Measurements from ENCODE around the gene LRRC8B.
A peak's percentile ranks its signal among the peaks of the same experiment; 100 is the strongest.

LRRC8B gene

DNA sequence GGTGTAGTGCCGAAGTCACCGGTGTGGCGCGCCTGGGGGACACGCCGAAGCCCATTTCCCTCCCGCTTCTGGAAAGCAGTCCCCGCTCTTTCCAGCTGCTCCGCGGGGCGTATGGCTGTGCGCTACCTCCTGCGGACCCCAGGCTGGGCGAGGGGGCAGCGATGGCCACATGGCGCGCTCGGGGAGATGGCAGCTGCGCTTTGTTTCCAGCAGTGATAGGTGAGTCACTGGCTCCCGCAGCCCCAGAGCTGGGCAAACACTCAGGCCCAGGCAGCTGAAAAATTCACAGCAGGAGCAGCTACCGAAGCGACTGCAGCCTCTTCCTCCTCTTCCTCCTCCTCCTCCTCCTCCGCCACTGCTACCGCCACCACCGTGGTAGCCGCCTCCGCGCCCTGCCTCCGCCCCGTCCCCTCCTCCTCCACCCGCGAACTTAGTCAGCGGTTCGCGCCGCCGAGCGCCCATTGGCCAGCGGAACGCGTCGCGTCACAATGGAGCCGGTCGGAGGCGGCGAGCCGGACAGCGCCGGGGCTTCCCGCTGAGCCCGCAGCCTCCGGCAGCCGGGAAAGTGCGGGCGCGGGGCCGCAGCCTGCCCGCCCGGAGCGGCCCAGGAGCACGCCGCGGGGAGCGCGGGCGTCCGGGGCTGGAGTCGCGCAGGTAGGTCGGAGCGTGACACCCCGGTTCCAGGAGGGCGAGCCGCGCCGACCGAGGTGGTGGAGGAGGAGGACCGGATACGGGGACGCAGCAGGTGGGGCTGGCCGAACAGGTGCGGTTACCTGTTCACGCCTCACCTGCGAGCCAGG, at the start of gene LRRC8B:
Gene LRRC8B, plus strand, starts transcription at position 461 of the 800 bp plus-strand sequence. CDS start 57,822 bp downstream, outside the sequence.
- peak; percentile 90 for DNase-seq (ENCODE audit: low spot score)
- TF ChIP-seq, protein P1, sequence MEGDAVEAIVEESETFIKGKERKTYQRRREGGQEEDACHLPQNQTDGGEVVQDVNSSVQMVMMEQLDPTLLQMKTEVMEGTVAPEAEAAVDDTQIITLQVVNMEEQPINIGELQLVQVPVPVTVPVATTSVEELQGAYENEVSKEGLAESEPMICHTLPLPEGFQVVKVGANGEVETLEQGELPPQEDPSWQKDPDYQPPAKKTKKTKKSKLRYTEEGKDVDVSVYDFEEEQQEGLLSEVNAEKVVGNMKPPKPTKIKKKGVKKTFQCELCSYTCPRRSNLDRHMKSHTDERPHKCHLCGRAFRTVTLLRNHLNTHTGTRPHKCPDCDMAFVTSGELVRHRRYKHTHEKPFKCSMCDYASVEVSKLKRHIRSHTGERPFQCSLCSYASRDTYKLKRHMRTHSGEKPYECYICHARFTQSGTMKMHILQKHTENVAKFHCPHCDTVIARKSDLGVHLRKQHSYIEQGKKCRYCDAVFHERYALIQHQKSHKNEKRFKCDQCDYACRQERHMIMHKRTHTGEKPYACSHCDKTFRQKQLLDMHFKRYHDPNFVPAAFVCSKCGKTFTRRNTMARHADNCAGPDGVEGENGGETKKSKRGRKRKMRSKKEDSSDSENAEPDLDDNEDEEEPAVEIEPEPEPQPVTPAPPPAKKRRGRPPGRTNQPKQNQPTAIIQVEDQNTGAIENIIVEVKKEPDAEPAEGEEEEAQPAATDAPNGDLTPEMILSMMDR (IDR thresholded peaks at IDR 0.05; ENCODE audit: borderline replicate concordance, control extremely low read depth, extremely low read depth, insufficient read depth, missing control alignments) = no peak
- in situ Hi-C loops (cut with MboI; ENCODE audit: low sequenced_read_pairs, unreplicated experiment) = loop anchor here (25.0 kb wide), 1 partner anchor 463 kb away; the partner anchor contains the start of gene ZNF326

- DNase-seq (ENCODE audit: low spot score) = no peak
- TF ChIP-seq, protein P1 (IDR thresholded peaks at IDR 0.05; ENCODE audit: borderline replicate concordance, control extremely low read depth, extremely low read depth, insufficient read depth, missing control alignments) = no peak
- in situ Hi-C loops (cut with MboI; ENCODE audit: low sequenced_read_pairs, unreplicated experiment) = loop anchor here (10.0 kb wide), 1 partner anchor 130 kb away; no protein-coding TSS in a partner anchor
Measured at GRCh38 chr1:89475269-89475668, 49.4 kb upstream of the LRRC8B start.

- in situ Hi-C loops (cut with MboI; ENCODE audit: low sequenced_read_pairs, unreplicated experiment) = loop anchor here (10.0 kb wide), 1 partner anchor 129 kb away; no protein-coding TSS in a partner anchor
- TF ChIP-seq, protein P1 (IDR thresholded peaks at IDR 0.05; ENCODE audit: borderline replicate concordance, control extremely low read depth, extremely low read depth, insufficient read depth, missing control alignments) = no peak
Measured at GRCh38 chr1:89476072-89476471, 48.6 kb upstream of the LRRC8B start.

GRCh38 chr1:89483010-89483756, 41.4 kb upstream of the LRRC8B start:
- DNase-seq (ENCODE audit: low spot score) = peak; percentile 62
- in situ Hi-C loops (cut with MboI; ENCODE audit: low sequenced_read_pairs, unreplicated experiment) = loop anchor here (10.0 kb wide), 1 partner anchor 282 kb away; no protein-coding TSS in a partner anchor
- TF ChIP-seq, protein P1 (IDR thresholded peaks at IDR 0.05; ENCODE audit: borderline replicate concordance, control extremely low read depth, extremely low read depth, insufficient read depth, missing control alignments) = peak; percentile 64

More at GRCh38 chr1:89476072-89476471, 48.6 kb upstream of the LRRC8B start:
- no peak for DNase-seq (ENCODE audit: low spot score)

- no peak for DNase-seq (ENCODE audit: low spot score)
- TF ChIP-seq, protein P1 (IDR thresholded peaks at IDR 0.05; ENCODE audit: borderline replicate concordance, control extremely low read depth, extremely low read depth, insufficient read depth, missing control alignments) = no peak
- in situ Hi-C loops (cut with MboI; ENCODE audit: low sequenced_read_pairs, unreplicated experiment) = loop anchor here (10.0 kb wide), 1 partner anchor 281 kb away; no protein-coding TSS in a partner anchor
Measured at GRCh38 chr1:89483757-89484077, 40.9 kb upstream of the LRRC8B start.
